Measurements from ENCODE around the gene WNT2B. TPM values are rescaled to one million over a fixed set of nuclear protein-coding genes. Genes with fewer than 3 reads are reported as not detected.

The WNT2B gene
- total RNA-seq, 2 experiments from 2014 or later: not detected

DNA sequence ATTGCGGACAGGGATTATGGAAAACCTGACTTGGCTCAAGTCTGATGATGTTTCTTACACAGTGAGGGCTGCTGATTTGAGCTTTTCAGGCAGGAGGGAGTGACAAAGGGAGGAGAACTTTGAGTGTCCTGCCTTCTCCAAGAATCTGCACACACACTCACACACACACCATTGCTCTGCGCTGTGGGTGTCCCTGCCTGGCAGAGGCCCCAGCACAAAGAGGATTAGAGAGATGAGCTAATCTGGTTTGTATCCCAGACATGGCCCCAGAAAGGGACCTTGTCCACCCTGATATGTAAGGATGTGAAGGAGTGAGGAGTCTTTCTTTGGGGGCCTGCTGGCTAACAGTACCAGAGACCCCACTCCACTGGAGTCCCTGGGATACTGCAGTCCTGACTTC is 5.9 kb upstream of the WNT2B start:
- POLR2A ChIA-PET: no interaction called here
- CTCF ChIA-PET: interaction anchor here (1.1 to 2.1 kb wide), 4 partner anchors 109 to 213 kb away, joined by 3 to 9 read pairs (median 4); partner anchors contain the start of gene PPM1J

DNA sequence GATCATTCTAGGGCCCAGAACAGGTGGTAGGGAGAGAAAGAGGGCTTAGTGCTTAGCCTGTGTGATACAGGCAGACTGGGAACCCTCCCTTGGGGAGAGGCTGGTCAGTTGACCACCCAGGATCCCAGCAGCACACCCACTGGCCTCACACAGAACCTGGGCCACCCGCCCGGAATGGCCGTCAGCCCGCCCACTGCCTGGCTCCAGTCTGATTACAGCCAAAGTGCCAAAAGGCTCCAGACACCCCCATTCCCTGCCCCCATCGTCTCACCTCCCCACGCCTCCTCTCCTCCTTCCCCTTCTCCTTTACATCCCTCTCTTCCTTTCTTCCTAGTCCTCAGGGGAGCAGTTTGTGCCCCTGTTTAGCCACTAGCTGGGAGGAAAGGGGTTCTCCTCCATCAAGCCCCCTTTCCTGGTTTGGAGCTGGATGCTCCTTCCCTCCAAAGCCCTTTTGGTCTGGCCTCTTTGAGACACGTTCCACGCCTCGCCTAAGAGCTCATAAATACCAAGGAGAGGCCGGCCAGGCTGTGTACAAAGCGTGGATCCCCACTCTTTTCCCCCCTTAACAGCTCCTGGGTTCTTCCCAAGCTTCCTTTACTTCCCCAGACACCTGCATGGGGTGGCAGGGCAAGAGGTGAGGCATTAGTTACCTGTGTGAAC is 4.6 kb upstream of the WNT2B start:
- POLR2A ChIA-PET: no interaction called here
- CTCF ChIA-PET: no interaction called here

DNA sequence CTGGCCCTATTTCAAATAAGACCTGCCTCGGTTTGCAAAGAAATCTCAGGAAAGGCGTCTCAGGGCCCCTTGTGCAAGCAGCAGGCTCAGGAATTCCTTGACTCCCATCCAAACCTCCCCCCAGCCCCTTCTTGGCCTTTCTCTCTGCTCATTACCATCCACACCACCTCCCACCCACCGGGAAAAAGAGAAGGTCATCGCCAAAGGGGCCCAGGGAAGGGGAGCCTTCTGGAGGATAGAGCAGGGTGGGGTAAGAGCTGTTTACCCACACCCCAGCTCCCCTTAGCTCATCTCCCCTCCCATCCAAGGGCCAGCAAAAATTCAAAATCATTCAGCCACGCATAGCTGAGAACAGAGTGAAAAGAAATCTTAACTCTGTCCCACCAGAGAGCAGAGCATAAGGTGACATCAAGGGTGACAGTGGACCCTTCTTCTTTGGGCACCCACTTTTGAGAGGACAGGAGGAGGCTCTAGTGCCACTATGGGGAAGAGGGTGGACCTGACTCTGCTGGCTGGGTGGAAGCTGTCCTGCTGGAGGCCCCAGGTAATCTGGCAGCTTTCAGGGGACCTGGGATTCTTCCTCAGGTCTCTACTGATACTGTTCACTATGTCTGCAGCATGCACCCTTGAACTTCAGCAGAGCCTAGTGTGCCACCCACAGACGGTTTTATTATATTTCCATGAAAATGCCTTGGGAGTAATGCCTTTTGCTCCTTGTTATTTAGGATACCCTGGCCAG is 3.9 kb upstream of the WNT2B start:
- ChIA-PET CTCF (no interaction called here), POLR2A (no interaction called here)

GRCh38 chr1:112505400-112505785 is 3.4 kb upstream of the WNT2B start:
- POLR2A ChIA-PET: no interaction called here

DNA sequence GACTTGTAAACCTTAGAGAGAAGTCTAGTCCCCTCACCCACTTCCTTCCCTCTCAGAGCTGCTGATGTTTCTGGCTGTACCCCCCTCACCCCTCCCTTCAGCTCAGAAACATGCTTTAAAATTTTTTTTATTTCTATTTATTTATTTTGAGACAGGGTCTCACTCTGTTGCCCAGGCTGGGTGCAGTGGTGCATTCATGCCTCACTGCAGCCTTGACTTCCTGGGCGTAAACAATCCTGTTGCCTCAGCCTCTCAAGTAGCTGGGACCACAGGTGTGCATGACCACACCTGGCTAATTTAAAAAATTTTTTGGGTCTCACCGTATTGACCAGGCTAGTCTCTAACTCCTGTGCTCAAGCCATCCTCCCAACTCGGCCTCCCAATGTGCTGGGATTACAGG is 2.9 kb upstream of the WNT2B start:
- POLR2A ChIA-PET: no interaction called here

More at GRCh38 chr1:112505400-112505785, 3.4 kb upstream of the WNT2B start:
- CTCF ChIA-PET: interaction anchor here (0.6 kb wide), 1 partner anchor 76 kb away, joined by 4 read pairs; no protein-coding TSS in a partner anchor

DNA sequence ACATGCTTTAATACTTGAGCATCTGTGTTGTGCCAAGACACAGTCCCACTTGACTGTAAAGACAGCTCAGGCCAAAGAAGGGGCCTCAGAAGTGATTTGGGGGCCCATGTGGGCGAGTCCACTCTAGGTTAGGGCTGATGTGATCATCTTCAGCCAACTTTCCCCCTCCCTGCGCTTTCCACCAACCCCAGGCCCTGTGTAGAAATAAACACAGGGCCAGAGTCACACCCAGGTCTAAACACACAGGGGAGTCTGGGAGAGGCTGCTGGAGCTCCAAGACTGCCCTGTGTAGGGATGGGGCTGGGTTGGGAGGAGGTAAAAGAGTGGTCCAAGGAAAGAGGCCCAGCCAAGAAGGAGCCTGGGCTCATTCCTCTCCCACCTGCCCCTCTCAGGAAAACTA is 2.5 kb upstream of the WNT2B start:
- POLR2A ChIA-PET: no interaction called here
- CTCF ChIA-PET: no interaction called here

More for the DNA sequence above, 2.9 kb upstream of the WNT2B start:
- CTCF ChIA-PET: interaction anchor here (0.6 kb wide), 1 partner anchor 76 kb away, joined by 4 read pairs; no protein-coding TSS in a partner anchor

DNA sequence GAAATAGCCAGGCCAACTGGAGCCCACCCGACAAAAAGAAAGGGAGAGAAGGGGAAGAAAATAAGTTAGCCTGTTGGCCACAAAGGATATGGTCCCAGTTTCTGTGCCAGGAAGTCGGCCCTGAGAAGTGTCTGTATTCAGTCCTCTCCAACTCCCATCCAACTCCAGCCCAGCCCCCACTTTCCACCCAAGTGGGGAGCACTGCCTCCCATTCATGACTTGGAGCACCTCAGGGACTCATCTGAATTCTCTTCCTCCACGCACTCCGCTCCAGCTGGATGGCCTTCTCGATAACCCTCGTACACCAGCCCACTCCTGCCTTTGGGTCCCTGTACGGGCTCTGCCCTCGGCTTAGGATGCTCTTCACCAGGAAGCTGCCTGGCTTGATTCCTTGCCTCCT is 2.0 kb upstream of the WNT2B start:
- POLR2A ChIA-PET: no interaction called here

DNA sequence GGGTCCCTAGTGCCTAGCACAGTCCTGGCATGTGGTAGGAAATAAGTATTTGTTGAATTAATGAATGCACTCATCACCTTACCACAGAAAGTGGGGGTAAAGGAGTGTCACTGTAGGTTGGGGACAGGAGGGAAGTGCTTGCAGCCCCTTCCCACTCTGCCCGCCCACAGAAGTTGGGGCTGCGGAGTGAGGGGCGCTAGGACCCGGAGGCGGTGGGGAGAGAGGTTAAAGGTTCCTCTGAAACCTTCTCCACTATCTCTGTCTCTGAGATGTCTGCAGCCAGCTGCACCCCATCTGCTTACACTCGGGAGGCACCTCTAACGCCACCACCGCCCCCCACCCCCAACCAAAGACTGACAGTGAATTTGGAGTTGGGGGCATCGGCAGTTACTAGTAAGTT is 1.4 kb upstream of the WNT2B start:
- CTCF ChIA-PET: no interaction called here
- POLR2A ChIA-PET: no interaction called here

More for the DNA sequence above, 2.0 kb upstream of the WNT2B start:
- CTCF ChIA-PET: no interaction called here

- POLR2A ChIA-PET: interaction anchor here (0.7 kb wide), 1 partner anchor 1951 kb away, joined by 3 read pairs; no protein-coding TSS in a partner anchor
- CTCF ChIA-PET: no interaction called here
These were observed 866 bp upstream of the WNT2B start for GRCh38 chr1:112507921-112508277.

DNA sequence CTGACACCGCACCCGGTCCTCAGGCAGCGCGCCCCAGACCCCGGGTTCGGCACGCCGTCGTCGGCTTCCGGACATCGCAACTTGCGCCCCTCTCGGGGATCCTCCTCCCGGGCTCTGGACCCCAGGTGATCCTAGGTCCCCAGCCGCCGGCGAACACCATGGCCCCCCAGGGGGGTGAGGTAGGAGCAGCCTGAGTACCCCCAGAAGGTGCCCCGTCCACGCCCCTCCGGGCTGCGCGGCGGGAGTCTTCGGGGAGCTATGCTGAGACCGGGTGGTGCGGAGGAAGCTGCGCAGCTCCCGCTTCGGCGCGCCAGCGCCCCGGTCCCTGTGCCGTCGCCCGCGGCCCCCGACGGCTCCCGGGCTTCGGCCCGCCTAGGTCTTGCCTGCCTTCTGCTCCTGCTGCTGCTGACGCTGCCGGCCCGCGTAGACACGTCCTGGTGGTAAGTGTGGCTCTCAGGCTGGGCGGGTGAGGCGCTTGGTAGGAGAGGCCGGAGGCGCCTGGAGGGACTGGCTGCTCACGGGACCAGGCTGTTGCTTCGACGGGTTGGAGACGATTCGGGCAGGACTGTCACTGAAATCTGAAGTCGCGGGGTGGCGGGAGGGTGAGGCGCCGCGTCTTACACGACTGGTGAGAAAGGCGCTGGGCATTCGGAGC is 367 bp downstream of the WNT2B start:
- ChIA-PET POLR2A (interaction anchor here (0.6 kb wide), 1 partner anchor 1498 kb away, joined by 3 read pairs; no protein-coding TSS in a partner anchor), CTCF (no interaction called here)

GRCh38 chr1:112509660-112510178 is 954 bp downstream of the WNT2B start:
- ChIA-PET POLR2A (no interaction called here), CTCF (interaction anchor here (0.5 kb wide), 1 partner anchor 12 kb away, joined by 3 read pairs; no protein-coding TSS in a partner anchor)

DNA sequence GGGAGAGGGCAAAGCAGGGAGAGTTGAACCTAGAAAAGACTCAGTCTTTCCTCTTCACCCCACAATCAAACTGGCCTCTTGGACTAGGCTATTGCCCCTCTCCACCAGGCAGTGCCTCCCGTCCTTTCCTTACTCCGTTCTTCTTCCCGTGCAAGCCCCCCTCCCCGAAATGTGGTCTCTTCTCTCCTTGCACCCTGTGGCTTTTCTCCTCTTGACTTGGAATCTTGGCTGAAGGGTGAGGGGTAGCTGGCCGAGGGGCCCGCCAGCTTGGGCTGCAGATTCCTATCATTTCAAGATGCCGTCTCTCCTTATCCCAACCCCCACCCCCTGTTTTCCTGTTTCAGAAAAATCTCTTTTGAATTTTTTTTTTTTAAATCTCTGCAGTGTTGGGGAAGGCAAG is 1.6 kb downstream of the WNT2B start:
- ChIA-PET CTCF (no interaction called here), POLR2A (no interaction called here)

DNA sequence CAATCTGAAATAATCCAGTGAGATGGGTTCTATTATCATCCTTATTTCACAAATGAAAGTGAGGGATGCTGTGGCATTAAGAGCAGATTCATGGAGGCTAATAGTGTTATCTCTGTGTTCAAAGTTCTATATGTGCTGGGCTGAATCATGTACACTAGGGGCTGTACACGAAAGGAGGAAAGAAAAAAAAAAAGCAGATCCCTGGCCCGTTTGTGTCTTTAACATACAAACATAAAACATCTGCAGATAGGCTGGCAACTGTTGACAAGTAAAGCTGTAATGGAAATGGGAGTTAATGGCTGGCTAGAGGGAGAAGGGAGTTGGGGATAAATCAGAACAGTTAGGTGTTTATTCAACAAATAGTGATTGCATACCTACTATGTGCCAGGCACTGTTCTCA is 3.1 kb downstream of the WNT2B start:
- CTCF ChIA-PET: interaction anchor here (1.0 to 1.1 kb wide), 2 partner anchors 10 to 11 kb away, joined by 3 read pairs; no protein-coding TSS in a partner anchor
- POLR2A ChIA-PET: no interaction called here

DNA sequence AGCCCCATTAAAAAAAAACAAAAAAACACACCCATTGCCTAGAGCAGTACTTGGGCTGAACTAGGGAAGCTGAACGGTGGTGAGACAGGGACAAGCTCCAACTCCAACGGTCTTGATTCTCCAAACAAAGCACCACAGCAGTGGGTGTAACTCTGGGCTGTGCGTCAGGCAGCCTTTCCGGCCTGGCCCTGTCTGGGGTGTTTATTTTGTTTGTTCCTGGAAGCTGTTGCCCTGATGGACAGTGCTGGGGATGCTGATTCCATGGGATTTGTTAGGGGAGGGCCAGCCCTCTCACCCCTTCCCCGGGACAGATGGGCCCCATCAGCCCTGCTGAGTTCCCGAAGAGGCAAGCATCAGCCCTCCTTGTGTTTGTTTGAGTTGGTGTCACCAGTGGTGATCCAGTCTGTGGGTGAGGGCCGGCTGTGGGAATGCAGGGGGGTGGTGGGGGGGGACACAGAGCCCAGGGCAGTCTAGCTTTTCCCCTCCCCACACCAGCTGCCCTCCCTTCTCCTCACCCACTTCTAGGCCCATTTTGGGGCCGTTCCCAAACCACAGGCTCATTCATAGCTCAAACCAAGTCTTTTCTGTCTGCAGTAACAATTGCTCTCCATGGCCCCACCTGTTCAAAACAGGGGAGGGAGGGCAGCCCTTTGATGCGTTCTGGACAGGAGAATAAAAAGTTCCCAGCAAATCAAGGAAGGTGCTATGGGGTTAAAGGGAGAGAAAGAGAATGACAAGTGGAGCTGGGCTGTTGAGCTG is 4.5 kb downstream of the WNT2B start:
- CTCF ChIA-PET: interaction anchor here (1.1 kb wide), 1 partner anchor 9 kb away, joined by 3 read pairs; no protein-coding TSS in a partner anchor
- POLR2A ChIA-PET: no interaction called here

DNA sequence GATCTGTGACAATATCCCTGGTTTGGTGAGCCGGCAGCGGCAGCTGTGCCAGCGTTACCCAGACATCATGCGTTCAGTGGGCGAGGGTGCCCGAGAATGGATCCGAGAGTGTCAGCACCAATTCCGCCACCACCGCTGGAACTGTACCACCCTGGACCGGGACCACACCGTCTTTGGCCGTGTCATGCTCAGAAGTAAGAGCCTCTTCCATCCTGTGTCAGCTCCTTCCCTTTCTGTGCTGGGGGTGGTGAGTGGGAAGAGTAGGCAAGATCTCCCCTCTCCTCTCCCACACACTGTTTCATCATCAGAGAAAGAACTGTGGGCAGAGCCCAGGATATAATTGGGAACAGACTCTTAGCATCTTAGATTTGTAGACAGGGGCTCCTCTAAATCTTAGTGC is 6.1 kb downstream of the WNT2B start:
- ChIA-PET CTCF (no interaction called here), POLR2A (no interaction called here)

- CTCF ChIA-PET: no interaction called here
- POLR2A ChIA-PET: no interaction called here
These were observed 6.7 kb downstream of the WNT2B start for GRCh38 chr1:112515311-112516009.

- CTCF ChIA-PET: no interaction called here
- POLR2A ChIA-PET: no interaction called here
These were observed 7.4 kb downstream of the WNT2B start for GRCh38 chr1:112516141-112516540.

DNA sequence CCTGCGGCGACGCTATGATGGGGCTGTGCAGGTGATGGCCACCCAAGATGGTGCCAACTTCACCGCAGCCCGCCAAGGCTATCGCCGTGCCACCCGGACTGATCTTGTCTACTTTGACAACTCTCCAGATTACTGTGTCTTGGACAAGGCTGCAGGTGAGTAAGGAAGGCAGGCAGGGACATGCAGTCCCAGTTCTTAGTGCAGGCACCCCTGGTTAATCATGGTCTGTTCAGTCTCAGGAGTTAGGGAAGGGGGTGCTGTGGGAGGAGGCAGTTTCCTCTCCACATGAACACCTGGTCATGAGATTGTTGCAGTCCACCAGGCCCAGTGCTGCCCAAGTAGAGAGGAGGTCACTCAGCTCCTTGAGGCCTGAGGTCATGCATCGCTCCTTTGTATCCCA is 8.5 kb downstream of the WNT2B start:
- POLR2A ChIA-PET: no interaction called here
- CTCF ChIA-PET: no interaction called here

GRCh38 chr1:112517646-112518045 is 8.9 kb downstream of the WNT2B start:
- ChIA-PET CTCF (no interaction called here), POLR2A (no interaction called here)
